NCI-H2227 (cell line): ENCODE results near the gene SEMA4A.
"Not testable (repeated sequence)": the region's sequence is repeated elsewhere in the genome, so short reads cannot be mapped to it uniquely, and the experiment has no call there.

Experiments used
- DNase-seq: peaks from one replicate; lab custom pipeline; 2025; ENCODE audit not compliant: unreplicated experiment; lab: John Stamatoyannopoulos, UW

SEMA4A gene

DNA sequence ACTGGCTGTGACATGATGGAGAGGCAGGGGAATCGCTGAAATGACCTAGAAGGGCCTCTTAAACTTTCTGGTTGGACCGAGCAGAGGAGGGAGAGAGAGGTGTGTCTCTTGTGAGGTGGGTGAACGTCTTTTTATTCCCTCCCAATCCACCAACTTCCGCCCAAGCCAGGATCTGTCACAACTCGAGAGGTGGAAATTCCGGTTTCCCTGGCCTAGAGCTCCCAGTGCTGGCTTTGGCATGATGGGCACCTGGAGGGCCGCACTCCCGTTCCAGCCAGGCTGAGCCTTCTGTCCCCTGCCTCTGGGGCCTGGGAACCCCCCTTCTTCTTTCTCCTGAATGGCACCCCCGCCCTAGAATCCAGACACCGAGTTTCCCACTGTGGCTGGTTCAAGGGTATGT lies at the start of gene SEMA4A:
TSS of gene SEMA4A (plus strand) at position 224 of the 400 bp plus-strand sequence. CDS start 994 bp downstream, outside the sequence.
- DNase-seq, result no peak

DNA sequence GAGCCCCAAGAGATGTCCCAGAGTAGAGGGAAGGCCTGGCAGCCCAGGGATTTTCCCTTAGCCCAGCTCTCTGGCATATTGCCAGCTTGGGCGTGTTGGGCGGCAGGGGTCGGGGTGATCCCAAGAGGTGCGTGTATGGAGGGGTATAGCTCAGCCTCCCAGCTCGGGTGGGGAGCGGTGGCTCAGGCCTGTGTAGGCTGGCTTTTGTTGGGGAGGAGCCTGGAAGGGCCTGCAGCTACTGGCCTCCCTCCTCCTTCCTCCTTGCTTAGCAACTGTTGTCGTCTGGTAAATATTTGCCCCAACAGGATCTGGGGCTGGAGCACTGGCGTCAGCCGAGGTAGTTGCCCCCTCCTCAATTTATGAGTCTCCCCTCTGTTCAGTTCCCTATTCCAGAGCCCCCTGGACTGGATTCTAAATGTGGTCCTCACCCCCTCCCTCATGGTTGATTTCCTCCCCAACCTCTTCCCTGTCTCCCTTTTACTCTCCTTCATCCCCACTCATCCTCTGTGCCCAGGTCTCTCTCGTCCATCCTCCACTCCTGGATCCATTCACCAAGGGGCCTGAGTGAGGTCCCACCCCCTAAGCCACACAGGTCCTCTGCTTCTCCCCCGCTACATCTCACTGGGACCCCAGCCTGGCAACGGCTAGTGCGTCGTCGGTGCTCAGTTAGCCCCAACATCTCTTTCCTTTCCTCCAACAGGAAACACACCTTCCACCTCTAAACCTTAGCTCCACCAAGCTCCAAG lies 49.1 kb upstream of the SEMA4A start:
- peak; percentile 92 for DNase-seq

DNA sequence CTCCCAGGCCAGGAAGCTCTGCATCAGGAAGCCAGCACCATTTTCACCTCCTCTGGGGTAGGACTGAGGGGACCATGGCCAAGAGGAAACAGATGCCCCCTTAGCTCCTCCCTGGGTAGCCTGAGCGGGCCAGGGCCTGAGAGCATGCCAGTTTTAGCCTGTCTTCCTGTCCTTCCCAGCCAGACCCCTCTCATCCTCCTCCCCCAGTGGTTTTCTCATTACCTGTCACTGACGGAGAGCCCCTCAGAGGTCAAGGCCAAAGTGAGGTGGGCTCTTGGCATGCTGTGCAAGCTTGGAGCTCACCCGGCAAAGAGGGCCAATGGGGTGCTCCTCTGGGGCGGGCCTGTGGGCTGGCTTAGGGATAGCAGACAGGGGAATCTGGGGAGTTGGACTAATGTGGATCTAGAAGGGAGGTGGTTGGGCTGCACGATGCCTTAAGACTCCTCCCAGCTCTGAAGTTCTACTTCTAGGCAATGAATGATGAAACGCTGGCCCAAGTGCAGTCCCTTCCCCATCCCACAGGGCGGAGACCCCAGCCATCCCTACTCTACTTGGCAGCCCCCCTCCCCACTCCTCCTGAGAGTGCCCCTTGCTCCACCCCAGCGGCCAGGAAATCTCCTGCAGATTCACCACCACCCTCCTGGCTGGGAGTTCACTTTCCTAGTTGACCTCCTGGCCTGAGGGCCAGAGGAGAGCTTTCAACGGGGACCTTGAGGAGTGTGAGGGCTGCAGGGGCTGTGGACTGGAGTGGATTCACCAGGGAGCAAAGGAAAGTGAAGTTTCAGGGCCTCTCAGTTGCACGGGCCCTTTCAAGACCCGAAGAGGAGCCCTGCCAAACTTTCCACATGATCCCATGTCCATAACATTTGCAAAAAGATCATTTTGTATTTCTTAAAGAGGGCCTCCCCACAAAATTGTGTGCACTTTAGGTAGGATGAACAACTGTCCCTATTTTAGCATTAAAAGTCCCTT lies 48.2 kb upstream of the SEMA4A start:
- DNase-seq, result no peak

DNA sequence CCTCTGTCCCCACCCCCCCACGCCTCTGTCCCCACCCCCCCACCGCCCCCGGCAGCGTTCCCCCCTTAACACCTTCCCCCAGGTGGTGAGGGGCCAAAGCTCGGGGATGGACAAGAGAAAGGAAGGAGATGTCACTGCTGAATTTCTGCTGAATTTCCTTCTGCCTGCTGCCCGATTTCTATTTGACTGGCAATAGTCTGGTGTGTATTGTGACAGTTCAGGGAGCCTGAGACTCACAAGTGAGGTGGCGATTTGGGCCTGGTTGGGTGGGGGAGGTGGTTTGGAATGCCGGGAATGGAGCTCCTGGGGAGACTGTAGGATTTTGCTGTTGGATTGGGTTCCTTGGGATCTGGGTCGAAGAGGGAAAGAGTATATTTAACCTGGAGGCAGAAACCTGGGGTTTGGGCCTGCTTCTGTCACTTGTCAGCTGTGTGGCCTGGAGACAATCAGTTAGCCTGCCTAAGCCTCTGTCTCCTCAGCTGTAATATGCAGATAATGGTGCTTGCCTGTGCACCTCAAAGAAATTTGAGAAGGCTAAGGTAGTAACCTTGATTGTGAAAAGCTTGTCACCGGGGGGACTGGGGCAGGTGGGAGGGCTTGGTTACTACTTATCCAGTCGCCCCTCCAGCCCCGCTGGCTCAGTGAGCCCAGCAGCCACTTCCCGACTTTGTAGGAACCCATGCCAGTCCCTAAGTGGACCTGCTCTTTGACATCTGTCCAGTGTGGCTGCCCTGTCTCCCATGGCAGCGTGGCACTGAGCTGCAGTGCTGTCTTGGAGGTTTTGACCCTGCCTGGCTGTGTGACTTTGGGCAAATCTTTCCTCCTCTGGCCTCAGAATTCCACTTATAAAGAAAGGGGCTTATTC lies 46.5 kb upstream of the SEMA4A start:
- DNase-seq, result no peak

DNA sequence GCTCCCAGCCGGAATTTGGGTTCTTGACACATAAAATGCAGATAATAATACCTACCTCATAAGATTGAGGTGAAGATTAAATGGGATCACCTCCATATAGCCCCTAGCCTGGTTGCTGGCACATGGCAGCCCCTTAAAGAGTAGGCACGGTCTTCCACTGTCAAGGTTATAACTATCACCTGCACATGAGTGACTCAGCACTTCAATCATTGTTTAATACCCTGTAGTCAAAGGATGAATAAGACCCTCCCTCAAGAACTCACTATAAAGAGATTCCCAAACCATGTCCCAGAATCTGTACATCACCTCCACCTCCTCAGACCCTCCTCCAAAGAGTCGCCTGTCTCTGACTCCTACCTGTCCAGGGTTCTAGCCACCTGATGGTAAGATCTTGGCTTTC lies 45.3 kb upstream of the SEMA4A start:
- DNase-seq, result no peak

DNA sequence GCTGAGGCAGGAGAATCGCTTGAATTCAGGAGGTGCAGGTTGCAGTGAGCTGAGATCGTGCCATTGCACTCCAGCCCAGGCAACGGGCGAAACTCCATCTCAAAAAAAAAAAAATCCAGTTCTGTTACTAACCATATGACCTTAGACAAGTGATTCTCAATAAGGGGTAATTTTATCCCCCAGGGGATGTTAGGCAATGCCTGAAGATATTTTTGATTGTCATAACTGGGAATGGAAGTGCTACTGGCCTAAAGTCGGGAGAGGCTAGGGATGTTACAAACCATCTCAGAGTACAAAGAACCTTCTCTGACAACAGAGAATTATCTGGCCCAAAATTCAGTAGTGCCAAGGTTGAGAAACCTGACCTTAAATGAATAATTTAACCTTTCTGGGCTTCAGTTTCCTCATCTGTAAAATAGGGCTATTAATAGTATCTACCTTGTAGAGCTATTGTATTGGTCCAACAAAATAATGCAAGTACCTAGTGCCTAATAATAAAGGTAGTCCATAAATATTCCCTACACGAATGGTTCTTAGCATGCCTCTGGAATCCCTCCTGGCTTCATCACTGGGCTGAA lies 44.6 kb upstream of the SEMA4A start:
- peak; percentile 19 for DNase-seq

DNA sequence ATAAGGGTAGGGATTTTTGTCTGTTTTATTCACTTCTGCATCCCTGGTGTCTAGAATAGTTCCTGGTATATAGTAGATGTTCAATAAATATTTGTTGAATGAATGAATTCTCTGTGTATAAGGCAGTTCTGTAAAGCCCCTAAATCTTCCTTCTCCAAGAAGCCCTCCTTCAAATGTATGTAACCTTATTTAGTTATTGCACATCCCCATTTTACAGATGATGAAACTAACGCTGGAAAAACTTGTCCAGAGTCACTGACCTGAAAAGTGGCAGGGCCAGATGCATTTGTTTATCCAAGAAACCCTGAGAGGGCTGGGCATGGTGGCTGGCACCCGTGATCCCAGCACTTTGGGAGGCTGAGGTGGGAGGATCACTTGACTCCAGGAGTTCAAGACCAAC lies 43.1 kb upstream of the SEMA4A start:
- no peak for DNase-seq

DNA sequence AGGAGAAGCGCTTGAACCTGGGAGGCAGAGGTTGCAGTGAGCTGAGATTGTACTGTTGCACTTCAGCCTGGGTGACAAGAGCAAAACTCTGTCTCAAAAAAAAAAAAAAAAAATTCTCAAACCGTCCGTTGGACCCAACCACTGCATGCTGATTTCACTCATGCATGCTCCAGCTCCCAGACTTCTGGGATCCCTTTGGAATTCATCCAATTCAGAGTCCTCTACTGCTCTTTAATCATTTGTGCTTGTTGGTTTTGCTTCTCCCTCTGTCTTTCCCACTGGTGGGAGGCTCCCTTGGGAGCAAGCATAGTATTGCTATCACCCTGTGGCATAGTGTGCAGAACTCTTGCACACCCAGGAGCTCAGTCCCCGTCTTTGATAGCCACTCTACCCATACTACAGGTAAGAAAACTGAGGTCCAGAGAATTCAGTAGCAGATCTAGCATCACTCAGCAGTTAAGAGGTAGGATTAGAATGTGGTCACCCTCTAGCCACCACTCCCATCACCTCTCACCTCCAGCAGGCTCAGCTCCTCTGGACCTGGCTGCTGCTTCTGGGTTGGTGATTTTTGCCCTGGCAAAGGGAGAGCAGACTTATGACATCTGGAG lies 41.9 kb upstream of the SEMA4A start:
- DNase-seq, result no peak

DNA sequence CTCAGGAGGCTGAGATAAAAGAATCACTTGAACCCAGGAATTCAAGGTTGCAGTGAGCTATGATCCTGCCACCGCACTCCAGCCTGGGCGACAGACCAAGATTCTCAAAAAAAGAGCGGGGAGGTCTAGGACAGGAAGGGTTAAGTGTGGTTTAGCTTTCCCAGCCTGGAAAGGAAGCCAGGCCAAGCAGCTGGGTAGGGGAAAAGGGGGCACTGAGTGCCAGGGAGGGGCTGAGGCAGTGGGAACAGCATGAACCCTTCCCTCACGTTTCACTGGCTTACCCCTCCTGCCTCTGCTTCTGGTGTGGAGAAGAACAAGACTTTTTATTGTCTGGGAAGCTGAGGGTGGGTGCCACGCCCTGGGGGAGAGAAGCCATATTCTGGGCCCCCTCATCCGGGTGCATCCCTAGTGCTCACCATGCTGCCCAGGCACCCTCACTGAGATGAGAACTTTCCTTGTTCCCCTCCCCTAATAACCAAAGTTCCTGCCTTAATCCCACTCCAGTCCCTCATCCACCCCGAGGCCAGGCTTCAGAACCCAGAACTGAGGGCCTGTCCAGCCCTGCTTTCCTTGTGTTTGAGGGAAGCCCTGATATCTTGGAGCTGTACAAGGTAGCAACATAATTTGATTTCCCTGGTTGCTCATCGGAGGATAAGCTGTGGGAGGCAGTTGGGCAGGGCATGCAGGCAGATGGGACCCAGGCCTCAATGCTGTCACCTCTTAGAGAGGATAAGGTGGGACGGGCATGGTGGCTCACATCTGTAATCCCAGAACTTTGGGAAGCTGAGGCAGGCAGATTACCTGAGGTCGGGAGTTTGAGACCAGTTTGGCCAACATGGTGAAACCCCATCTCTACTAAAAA lies 40.9 kb upstream of the SEMA4A start:
- no peak for DNase-seq

DNA sequence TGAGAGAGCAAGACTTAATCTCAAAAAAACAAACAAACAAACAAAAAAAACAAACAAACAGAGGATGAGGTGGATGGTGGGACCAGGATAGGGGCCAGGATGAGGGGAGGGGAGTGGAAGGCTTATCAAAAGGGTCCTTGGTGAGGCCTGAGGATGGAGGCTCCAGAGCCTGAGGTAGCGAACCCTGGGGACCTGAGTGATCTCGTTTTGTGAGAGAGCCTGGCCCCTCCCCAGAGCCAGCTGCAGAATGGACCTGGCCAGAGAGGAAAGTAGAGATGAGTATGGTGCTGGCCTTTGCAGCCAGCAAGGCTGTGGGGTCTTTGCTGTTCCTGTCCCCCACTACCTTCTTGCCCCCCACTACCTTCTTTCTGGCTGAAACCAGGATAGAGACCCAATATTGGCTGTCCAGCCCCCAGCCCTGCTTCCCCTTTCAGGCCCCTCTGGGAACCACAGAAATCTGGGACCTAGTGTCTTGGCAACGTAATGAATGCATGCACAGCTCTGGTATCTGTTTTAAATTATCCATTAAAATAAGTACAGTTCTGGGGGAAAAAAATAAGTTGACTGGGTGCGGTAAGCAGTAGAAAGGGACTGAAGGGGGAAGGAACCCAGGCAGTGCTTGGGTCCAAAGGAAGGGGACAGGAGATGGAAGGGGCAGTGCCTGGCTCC lies 40.0 kb upstream of the SEMA4A start:
- no peak for DNase-seq

DNA sequence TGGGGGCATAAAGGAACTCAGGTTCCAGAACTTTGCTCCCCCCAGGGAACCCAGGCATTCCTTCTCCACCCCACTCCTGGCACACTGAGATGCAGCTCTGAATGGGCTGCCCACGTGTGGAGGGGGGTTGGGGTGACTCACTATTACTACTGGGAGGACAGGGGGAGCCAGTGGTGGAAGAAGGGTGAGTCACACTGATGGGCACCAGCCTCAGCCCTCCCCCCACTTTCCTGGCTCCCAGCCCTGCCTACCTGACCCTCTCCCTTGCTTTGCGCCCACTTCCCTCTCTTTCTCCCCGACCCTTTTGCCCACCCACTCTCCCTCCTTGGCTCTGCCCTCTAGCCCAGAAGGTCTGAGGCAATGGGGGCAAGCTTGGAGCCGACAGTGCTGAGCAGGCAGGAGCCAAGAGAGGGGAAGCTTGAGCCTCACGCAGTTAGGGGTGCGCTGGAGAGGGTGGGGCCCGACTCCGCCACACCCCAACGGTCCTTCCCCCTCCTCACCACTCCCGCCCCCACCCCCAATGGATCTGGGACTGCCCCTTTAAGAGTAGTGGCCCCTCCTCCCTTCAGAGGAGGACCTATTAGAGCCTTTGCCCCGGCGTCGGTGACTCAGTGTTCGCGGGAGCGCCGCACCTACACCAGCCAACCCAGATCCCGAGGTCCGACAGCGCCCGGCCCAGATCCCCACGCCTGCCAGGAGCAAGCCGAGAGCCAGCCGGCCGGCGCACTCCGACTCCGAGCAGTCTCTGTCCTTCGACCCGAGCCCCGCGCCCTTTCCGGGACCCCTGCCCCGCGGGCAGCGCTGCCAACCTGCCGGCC lies 39.1 kb upstream of the SEMA4A start, which contains the start of gene LMNA:
TSS of gene LMNA (plus strand) at position 611 of the 818 bp plus-strand sequence. CDS start 208 bp downstream, outside the sequence.
- peak; percentile 82 for DNase-seq

DNA sequence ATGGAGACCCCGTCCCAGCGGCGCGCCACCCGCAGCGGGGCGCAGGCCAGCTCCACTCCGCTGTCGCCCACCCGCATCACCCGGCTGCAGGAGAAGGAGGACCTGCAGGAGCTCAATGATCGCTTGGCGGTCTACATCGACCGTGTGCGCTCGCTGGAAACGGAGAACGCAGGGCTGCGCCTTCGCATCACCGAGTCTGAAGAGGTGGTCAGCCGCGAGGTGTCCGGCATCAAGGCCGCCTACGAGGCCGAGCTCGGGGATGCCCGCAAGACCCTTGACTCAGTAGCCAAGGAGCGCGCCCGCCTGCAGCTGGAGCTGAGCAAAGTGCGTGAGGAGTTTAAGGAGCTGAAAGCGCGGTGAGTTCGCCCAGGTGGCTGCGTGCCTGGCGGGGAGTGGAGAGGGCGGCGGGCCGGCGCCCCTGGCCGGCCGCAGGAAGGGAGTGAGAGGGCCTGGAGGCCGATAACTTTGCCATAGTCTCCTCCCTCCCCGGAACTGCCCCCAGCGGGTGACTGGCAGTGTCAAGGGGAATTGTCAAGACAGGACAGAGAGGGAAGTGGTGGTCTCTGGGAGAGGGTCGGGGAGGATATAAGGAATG lies 38.4 kb upstream of the SEMA4A start:
- no peak for DNase-seq

DNA sequence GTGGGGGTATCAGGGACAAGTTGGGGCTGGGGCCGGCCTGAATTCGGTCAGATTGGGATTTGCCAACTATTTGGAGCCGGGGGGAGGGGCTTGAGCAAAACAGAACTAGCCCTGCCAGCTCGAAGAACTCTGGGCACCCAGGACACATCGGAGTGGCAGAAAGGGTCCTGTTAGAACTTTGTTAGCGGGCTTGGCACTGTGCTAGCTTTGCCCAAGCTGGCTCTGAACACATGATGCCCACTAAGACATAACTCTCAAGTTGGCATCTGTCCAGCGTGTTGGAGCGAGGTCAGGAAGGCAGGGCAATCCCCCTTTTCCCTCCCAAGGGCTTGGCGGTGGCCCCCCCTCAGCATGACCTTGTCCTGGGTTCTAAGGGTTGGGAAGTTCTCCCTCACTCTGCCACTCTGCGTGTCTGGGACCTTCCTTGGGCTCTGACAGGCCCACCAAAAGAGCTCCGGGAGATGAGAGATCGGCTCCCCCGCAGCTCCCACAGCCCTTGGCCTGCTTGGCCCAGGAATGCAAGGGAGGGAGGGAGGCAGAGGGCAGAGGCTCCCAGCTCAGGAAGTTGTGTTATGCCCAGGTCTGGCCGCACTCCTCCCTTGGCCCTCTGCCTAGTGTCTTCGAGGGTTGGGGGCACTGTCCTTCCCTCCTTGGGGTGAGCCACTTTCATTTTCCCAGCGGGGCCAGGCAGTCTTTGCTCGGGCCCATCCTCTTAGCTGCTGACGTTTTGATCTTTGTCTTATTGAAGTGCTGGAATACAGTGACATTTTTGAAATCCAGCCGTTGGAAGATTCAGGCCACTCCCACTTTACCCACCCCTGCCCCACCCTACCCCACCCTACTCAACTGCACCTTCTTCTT lies 37.6 kb upstream of the SEMA4A start:
- no peak for DNase-seq

DNA sequence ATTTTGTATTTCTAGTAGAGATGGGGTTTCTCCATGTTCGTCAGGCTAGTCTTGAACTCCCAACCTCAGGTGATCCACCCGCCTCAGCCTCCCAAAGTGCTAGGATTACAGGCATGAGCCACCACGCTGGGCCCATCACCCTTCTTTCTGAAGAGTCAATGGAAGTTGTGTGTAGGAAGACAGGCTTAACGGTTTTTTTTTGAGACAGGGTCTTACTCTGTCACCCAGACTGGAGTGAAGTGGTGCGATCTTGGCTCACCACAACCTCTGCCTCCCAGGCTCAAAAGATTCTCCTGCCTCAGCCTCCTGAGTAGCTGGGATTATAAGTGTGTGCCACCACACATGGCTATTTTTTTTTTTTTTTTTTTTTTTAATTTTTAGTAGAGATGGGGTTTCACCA lies 36.7 kb upstream of the SEMA4A start:
- not testable (repeated sequence) for DNase-seq

DNA sequence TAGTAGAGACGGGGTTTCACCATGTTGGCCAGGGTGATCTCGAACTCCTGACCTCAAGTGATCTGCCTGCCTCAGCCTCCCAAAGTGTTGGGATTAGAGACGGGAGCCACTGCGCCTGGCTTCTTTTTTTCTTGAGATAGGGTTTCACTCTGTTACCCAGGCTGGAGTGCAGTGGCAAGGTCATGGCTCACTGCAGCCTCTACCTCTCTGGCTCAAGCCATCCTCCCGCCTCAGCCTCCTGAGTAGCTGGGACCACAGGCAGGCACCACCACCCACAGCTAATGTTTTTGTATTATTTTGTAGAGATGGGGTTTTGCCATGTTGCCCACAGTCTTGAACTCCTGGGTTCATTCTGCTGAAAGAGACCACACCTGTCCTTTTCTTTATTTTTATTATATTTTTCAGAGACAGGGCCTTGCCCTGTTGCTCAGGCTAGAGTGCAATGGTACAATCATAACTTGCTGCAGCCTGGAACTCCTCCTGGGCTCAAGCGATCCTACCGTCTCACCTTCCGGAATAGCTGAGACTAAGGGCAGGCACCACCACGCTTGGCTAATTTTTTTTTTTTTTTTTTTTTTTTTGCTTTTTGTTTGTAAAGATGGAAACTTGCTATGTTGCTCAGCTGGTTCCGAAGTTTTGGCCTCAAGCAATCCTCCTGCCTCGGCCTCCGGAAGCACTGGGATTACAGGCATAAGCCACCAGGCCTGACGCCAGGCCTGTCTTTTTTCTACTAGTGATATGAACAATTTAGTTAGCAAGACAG lies 35.8 kb upstream of the SEMA4A start:
- DNase-seq, result no peak
